Effector memory CD4-positive, alpha-beta T cell (primary cell): ENCODE results near the gene CUX1.

ENCODE experiments used
- DNase-seq, 3 donors: peaks; one replicate each; pipeline ENCODE4 v3.0.0-alpha.2; 2020
- H3K27ac ChIP-seq: 2 replicates; pipeline ENCODE4 v1.7.0; 2013; ENCODE audit warnings: mild to moderate bottlenecking, low read length, moderate library complexity; ENCODE audit not compliant: insufficient read depth, poor library complexity, severe bottlenecking
- H3K27me3 ChIP-seq: replicated peaks from 2 replicates; pipeline ENCODE4 v1.7.0; 2013; ENCODE audit warnings: mild to moderate bottlenecking, low read length; ENCODE audit not compliant: insufficient read depth, control insufficient read depth, poor library complexity, severe bottlenecking
- H3K36me3 ChIP-seq: 2 replicates; pipeline ENCODE4 v1.7.0; 2013; ENCODE audit warnings: mild to moderate bottlenecking, low read length, moderate library complexity; ENCODE audit not compliant: control insufficient read depth, insufficient read depth
- H3K4me1 ChIP-seq: 2 replicates; pipeline ENCODE4 v1.7.0; 2013; ENCODE audit warnings: low read length, mild to moderate bottlenecking; ENCODE audit not compliant: control insufficient read depth, insufficient read depth, poor library complexity, severe bottlenecking
- H3K4me3 ChIP-seq: 2 replicates; pipeline ENCODE4 v1.7.0; 2013; ENCODE audit warnings: low read length, low read depth, mild to moderate bottlenecking; ENCODE audit not compliant: insufficient read depth, poor library complexity, severe bottlenecking
- H3K9me3 ChIP-seq: 2 replicates; pipeline ENCODE4 v1.7.0; 2013; ENCODE audit warnings: mild to moderate bottlenecking, low read length, moderate library complexity; ENCODE audit not compliant: control insufficient read depth

CUX1 gene

GRCh38 chr7:102066476-102066875 lies 249.1 kb downstream of the CUX1 start:
- no peaks in the 10 kb centered on the region for H3K27me3 ChIP-seq
- H3K27ac ChIP-seq: no peak overlapping the region
- DNase-seq: no peak
- H3K4me3 ChIP-seq: no peak overlapping the region
- H3K4me1 ChIP-seq: no peaks in the 10 kb centered on the region
- H3K36me3 ChIP-seq: peaks cover 17% of the 10 kb centered on the region
- H3K9me3 ChIP-seq: no peaks in the 10 kb centered on the region

GRCh38 chr7:102068846-102069245 lies 251.4 kb downstream of the CUX1 start:
- no peak overlapping the region for H3K4me3 ChIP-seq

GRCh38 chr7:102069931-102070629 lies 252.7 kb downstream of the CUX1 start:
- no peak overlapping the region for H3K4me3 ChIP-seq
- H3K36me3 ChIP-seq: peaks cover 21% of the 10 kb centered on the region
- no peak overlapping the region for H3K27ac ChIP-seq
- H3K9me3 ChIP-seq: no peaks in the 10 kb centered on the region
- no peaks in the 10 kb centered on the region for H3K27me3 ChIP-seq
- no peak for DNase-seq
- H3K4me1 ChIP-seq: no peaks in the 10 kb centered on the region

More at GRCh38 chr7:102068846-102069245, 251.4 kb downstream of the CUX1 start:
- Histone ChIP-seq H3K27ac (no peak overlapping the region), H3K36me3 (peaks cover 21% of the 10 kb centered on the region), H3K27me3 (no peaks in the 10 kb centered on the region), H3K9me3 (no peaks in the 10 kb centered on the region), H3K4me1 (no peaks in the 10 kb centered on the region)
- no peak for DNase-seq

GRCh38 chr7:102072003-102072402 lies 254.6 kb downstream of the CUX1 start:
- Histone ChIP-seq H3K9me3 (no peaks in the 10 kb centered on the region), H3K4me3 (no peak overlapping the region), H3K27ac (no peak overlapping the region), H3K4me1 (no peaks in the 10 kb centered on the region), H3K27me3 (no peaks in the 10 kb centered on the region), H3K36me3 (peaks cover 21% of the 10 kb centered on the region)
- no peak for DNase-seq

- DNase-seq: no peak
- Histone ChIP-seq H3K4me1 (no peaks in the 10 kb centered on the region), H3K4me3 (no peak overlapping the region), H3K36me3 (peaks cover 21% of the 10 kb centered on the region), H3K27me3 (no peaks in the 10 kb centered on the region), H3K27ac (no peak overlapping the region), H3K9me3 (no peaks in the 10 kb centered on the region)
Observed at GRCh38 chr7:102072636-102073209, 255.3 kb downstream of the CUX1 start.

GRCh38 chr7:102073931-102074880 lies 256.8 kb downstream of the CUX1 start:
- H3K4me1 ChIP-seq: no peaks in the 10 kb centered on the region
- H3K4me3 ChIP-seq: no peak overlapping the region
- no peaks in the 10 kb centered on the region for H3K9me3 ChIP-seq
- no peaks in the 10 kb centered on the region for H3K27me3 ChIP-seq
- no peak for DNase-seq
- H3K36me3 ChIP-seq: peaks cover 21% of the 10 kb centered on the region
- no peak overlapping the region for H3K27ac ChIP-seq

- Histone ChIP-seq H3K27me3 (no peaks in the 10 kb centered on the region), H3K9me3 (no peaks in the 10 kb centered on the region), H3K4me3 (no peak overlapping the region), H3K27ac (no peak overlapping the region), H3K36me3 (peaks cover 17% of the 10 kb centered on the region), H3K4me1 (no peaks in the 10 kb centered on the region)
- no peak for DNase-seq
Observed at GRCh38 chr7:102075126-102075525, 257.7 kb downstream of the CUX1 start.

- no peaks in the 10 kb centered on the region for H3K9me3 ChIP-seq
- no peak for DNase-seq
- H3K4me1 ChIP-seq: no peaks in the 10 kb centered on the region
- H3K27ac ChIP-seq: no peak overlapping the region
- no peaks in the 10 kb centered on the region for H3K27me3 ChIP-seq
- H3K4me3 ChIP-seq: no peak overlapping the region
- H3K36me3 ChIP-seq: peaks cover 12% of the 10 kb centered on the region
Observed at GRCh38 chr7:102075553-102076135, 258.2 kb downstream of the CUX1 start.

- H3K27me3 ChIP-seq: no peaks in the 10 kb centered on the region
- H3K4me1 ChIP-seq: no peaks in the 10 kb centered on the region
- peaks cover 6% of the 10 kb centered on the region for H3K36me3 ChIP-seq
- DNase-seq: no peak
- no peak overlapping the region for H3K27ac ChIP-seq
- no peaks in the 10 kb centered on the region for H3K9me3 ChIP-seq
- no peak overlapping the region for H3K4me3 ChIP-seq
Observed at GRCh38 chr7:102077081-102077480, 259.7 kb downstream of the CUX1 start.
